Ovary (tissue), 3 donors: ENCODE results near the gene LAP3.

Experiments
- CTCF ChIP-seq, 3 donors: fragments of 450-650 bp in 2 of 3; fragments of 200-600 bp in 1 of 3; IDR thresholded peaks; one replicate each; pipeline versions ENCODE4 v1.5.1 to v1.8.0; 2016 to 2022; ENCODE audit warnings: antibody characterized with exemption in 3 of 3, mild to moderate bottlenecking in 1 of 3
- EP300 ChIP-seq: sonication (generic); formaldehyde crosslinking; IDR thresholded peaks from one replicate; pipeline ENCODE4 v1.6.1; 2017; ENCODE audit warnings: antibody characterized with exemption
- POLR2A ChIP-seq: fragments of 450-650 bp; IDR thresholded peaks from one replicate; pipeline ENCODE4 v1.6.1; 2017; ENCODE audit warnings: antibody characterized with exemption, mild to moderate bottlenecking, moderate library complexity
- donor health status: DM: no; HTN: no; CAD: no.

GRCh38 chr4:17616283-17616682 lies 39.3 kb downstream of the LAP3 start:
- no peak for TF ChIP-seq POLR2A
- no peak for TF ChIP-seq CTCF (IDR thresholded peaks at IDR 0.05)
- no peak for TF ChIP-seq EP300
